HG03060 (cell line): ENCODE measurements around the gene CHD9.
"Not testable (repeated sequence)": the region's sequence is repeated elsewhere in the genome, so short reads cannot be mapped to it uniquely, and the experiment has no call there.

Experiments used
- ATAC-seq: cut with Tn5 transposase; IDR thresholded peaks from one replicate; pipeline ENCODE4 v1.9.1; 2021; ENCODE audit warnings: low read depth, moderate number of reproducible peaks; ENCODE audit not compliant: unreplicated experiment

Gene CHD9

GRCh38 chr16:53175118-53175517, 120.3 kb downstream of the CHD9 start:
- no peak for ATAC-seq

- no peak for ATAC-seq
Observed at GRCh38 chr16:53176434-53176833, 121.6 kb downstream of the CHD9 start.

- no peak for ATAC-seq
Observed at GRCh38 chr16:53183442-53183841, 128.7 kb downstream of the CHD9 start.

GRCh38 chr16:53185741-53186140, 130.9 kb downstream of the CHD9 start:
- ATAC-seq = not testable (repeated sequence)

GRCh38 chr16:53187775-53188174, 133.0 kb downstream of the CHD9 start:
- ATAC-seq = no peak

- ATAC-seq = no peak
Observed at GRCh38 chr16:53191413-53191812, 136.6 kb downstream of the CHD9 start.

- no peak for ATAC-seq
Observed at GRCh38 chr16:53198933-53199332, 144.1 kb downstream of the CHD9 start.

GRCh38 chr16:53201900-53202299, 147.1 kb downstream of the CHD9 start:
- no peak for ATAC-seq

- ATAC-seq = no peak
Observed at GRCh38 chr16:53202398-53202797, 147.6 kb downstream of the CHD9 start.

- peak; percentile 68 for ATAC-seq
Observed at GRCh38 chr16:53207810-53208752, 153.3 kb downstream of the CHD9 start.

- ATAC-seq = no peak
Observed at GRCh38 chr16:53209429-53209828, 154.6 kb downstream of the CHD9 start.

GRCh38 chr16:53209877-53210276, 155.1 kb downstream of the CHD9 start:
- ATAC-seq = no peak

- ATAC-seq = no peak
Observed at GRCh38 chr16:53211253-53211652, 156.5 kb downstream of the CHD9 start.

- no peak for ATAC-seq
Observed at GRCh38 chr16:53212893-53213223, 158.1 kb downstream of the CHD9 start.

GRCh38 chr16:53213542-53213941, 158.8 kb downstream of the CHD9 start:
- ATAC-seq = no peak

GRCh38 chr16:53216798-53217197, 162.0 kb downstream of the CHD9 start:
- no peak for ATAC-seq

GRCh38 chr16:53219371-53219770, 164.6 kb downstream of the CHD9 start:
- no peak for ATAC-seq

- ATAC-seq = peak; percentile 52
Observed at GRCh38 chr16:53219795-53220454, 165.1 kb downstream of the CHD9 start.

- no peak for ATAC-seq
Observed at GRCh38 chr16:53220585-53220984, 165.8 kb downstream of the CHD9 start.

GRCh38 chr16:53224951-53225533, 170.3 kb downstream of the CHD9 start:
- no peak for ATAC-seq

- no peak for ATAC-seq
Observed at GRCh38 chr16:53232826-53233529, 178.2 kb downstream of the CHD9 start.
